Adipocyte (in vitro differentiated cells): ENCODE results near the gene SPTSSB.

Experiments
- DNase-seq: peaks from one replicate; pipeline ENCODE4 v3.0.0-alpha.2; 2015; ENCODE audit warnings: low read depth
- H3K27me3 ChIP-seq: replicated peaks from 2 replicates; pipeline ENCODE4 v1.7.0; 2013; ENCODE audit warnings: mild to moderate bottlenecking, low read length, moderate library complexity; ENCODE audit not compliant: control insufficient read depth, insufficient read depth
- H3K36me3 ChIP-seq: 2 replicates; pipeline ENCODE4 v1.7.0; 2013; ENCODE audit warnings: low read length, mild to moderate bottlenecking, moderate library complexity; ENCODE audit not compliant: control insufficient read depth, insufficient read depth, severe bottlenecking
- H3K4me1 ChIP-seq: 2 replicates; pipeline ENCODE4 v1.7.0; 2013; ENCODE audit warnings: mild to moderate bottlenecking, low read length, moderate library complexity; ENCODE audit not compliant: control insufficient read depth, insufficient read depth
- H3K4me3 ChIP-seq: 2 replicates; pipeline ENCODE4 v1.7.0; 2013; ENCODE audit warnings: mild to moderate bottlenecking, low read length, moderate library complexity
- H3K9ac ChIP-seq: 2 replicates; pipeline ENCODE4 v1.7.0; 2013; ENCODE audit warnings: mild to moderate bottlenecking, low read length, moderate library complexity
- H3K9me3 ChIP-seq: 2 replicates; pipeline ENCODE4 v1.7.0; 2013; ENCODE audit warnings: mild to moderate bottlenecking, low read length, moderate library complexity; ENCODE audit not compliant: control insufficient read depth

Gene SPTSSB

DNA sequence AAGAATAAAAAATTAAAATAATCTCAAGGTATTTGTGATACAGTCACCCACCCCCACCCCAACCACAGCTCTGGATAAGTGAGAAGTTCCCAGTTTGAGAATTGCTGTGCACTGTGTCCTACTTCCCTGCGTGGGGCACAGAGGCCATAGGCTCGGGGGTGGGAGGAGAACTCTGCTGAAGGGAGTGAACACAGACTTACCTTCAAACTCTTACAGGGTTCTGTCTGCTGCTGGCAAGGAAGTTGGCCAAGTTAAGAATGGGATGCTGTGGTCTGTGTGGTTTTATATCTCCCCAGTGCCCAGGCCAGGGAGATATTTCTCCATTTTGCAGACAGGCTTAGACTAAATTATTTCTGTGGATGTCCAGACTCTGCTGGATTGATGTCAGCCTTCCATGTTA lies 37.6 kb downstream of the SPTSSB start:
- no peaks in the 10 kb centered on the region for H3K9me3 ChIP-seq
- H3K27me3 ChIP-seq, result no peaks in the 10 kb centered on the region
- DNase-seq, result no peak
- no peaks in the 10 kb centered on the region for H3K36me3 ChIP-seq
- H3K4me3 ChIP-seq, result no peak overlapping the region
- H3K4me1 ChIP-seq, result peaks cover 16% of the 10 kb centered on the region
- H3K9ac ChIP-seq, result no peak overlapping the region

DNA sequence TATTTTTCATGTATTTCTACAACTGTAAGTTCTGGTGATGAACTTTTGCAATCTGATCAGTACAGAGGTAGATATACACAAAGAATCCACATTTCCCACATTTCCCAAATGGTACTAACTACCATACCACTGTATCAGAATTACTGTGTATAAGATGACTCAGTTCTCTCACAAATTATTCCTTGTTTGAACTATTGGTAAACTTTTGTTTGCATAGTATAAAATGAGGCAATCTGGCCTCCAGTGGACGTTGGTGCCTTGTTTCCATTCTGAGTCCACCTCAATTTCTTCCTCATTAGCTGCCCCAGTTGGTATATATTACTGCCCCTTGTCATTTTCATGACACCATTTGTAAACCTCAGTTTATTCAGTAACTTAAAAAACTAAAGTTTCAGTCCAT lies 38.5 kb downstream of the SPTSSB start:
- no peak for DNase-seq
- Histone ChIP-seq H3K9me3 (no peaks in the 10 kb centered on the region), H3K4me3 (no peak overlapping the region), H3K4me1 (peaks cover 16% of the 10 kb centered on the region), H3K9ac (no peak overlapping the region), H3K36me3 (no peaks in the 10 kb centered on the region), H3K27me3 (no peaks in the 10 kb centered on the region)

DNA sequence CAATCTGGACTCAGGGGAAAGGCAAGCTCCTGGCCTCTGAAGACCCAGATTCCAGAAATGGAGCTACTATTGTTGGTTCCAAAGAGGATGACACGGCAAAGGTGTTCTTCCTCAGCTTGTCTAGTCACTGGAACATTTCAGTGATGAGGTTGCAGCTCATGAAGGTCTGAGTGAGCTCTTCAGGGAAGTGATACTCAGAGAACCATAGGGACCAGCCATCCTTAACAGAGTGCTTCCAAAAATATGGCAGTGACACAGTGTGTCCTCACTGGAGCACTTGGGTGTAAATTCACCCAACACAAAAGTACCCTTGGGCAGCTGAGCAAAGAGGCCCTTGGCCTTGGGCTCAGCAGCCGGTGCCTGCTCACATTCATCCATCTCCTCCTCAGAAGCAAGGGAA lies 46.3 kb downstream of the SPTSSB start:
- no peaks in the 10 kb centered on the region for H3K4me1 ChIP-seq
- H3K9me3 ChIP-seq, result peaks cover 4% of the 10 kb centered on the region
- no peaks in the 10 kb centered on the region for H3K27me3 ChIP-seq
- no peak overlapping the region for H3K4me3 ChIP-seq
- no peak overlapping the region for H3K9ac ChIP-seq
- no peaks in the 10 kb centered on the region for H3K36me3 ChIP-seq
- DNase-seq, result no peak

DNA sequence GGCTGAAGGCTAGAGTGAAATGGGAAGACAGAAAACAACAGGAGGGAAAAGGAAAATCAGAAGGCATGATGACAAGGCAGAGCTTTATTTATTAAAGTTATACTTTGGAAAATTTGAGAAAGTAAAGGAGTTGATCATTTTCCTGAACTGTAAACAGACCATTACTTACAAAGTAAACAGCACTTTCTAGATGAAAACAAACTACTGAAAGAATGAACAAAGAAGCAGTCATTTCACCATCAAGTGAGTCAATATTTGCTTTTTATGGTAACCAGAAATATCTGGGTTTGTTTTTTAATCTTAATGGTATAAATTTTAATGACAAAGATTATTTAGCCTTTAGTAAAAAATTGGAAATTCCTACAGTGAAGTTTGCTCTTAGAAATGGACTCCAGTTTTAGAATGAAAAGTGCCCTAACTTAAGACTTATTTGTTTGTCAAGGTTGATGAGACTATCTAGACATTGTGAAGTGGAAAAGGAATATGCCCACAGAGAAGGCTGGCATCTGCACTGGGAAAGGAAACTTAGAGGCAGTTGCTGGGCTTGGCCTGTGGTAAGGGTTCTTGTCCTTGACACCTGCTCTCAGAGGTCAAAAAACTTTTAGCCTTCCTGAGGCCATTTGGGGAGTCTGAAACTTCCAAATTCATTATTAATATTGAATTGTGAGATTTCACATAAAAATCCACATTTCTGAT lies 47.2 kb downstream of the SPTSSB start:
- no peaks in the 10 kb centered on the region for H3K27me3 ChIP-seq
- DNase-seq, result no peak
- no peaks in the 10 kb centered on the region for H3K4me1 ChIP-seq
- no peaks in the 10 kb centered on the region for H3K36me3 ChIP-seq
- H3K9ac ChIP-seq, result no peak overlapping the region
- H3K9me3 ChIP-seq, result peaks cover 4% of the 10 kb centered on the region
- no peak overlapping the region for H3K4me3 ChIP-seq

DNA sequence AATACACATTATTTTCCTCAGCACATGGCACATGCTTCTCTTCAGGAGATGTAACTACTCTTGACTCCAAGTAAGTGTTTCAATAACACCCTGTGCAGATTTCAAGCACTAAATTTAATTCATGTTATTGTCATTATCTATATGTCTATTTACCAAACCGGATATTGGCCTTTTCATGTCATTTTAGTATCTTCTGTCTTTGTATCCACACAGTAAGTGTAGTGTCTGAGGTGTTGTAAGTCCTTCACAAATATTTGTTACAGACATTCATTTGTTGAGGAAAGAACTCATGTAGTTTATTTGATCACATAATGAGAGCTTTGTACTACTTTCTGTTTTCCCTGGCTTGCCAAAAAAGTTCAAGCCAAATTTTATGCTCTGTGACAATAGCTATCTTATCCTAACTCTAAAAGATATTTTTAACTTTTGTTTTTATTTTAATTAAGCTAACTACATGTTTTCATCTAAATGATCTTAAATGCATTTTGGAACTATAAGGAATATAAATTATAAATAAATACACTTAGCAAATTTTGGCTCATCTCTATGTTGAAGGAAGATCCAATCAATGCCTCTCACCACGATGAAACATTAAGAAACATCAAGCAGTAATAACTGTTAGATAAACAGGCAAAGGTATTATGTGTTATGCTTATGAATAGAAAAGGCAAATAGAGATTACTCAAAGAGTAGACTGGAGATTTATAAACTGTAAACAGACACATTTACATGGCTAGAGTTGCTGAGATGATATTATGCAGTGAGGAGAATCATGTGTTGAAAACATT lies 48.3 kb downstream of the SPTSSB start:
- no peaks in the 10 kb centered on the region for H3K36me3 ChIP-seq
- no peak overlapping the region for H3K9ac ChIP-seq
- H3K27me3 ChIP-seq, result no peaks in the 10 kb centered on the region
- no peak for DNase-seq
- H3K9me3 ChIP-seq, result peaks cover 4% of the 10 kb centered on the region
- no peak overlapping the region for H3K4me3 ChIP-seq
- no peaks in the 10 kb centered on the region for H3K4me1 ChIP-seq

DNA sequence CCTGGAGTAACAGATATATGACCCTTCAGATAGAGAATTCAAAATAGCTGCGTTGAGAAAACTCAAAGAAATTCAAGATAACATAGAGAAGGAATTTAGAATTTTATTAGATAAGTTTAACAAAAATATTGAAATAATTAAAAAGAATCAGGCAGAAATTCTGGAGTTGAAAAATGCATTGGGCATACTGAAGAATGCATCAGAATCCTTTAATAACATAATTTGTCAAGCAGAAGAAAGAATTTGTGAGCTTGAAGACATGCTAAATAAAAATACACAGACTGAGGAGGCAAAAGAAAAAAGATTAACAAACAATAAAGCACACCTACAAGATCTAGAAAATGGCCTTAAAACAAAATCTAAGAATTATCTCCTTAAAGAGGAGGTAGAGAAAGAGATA lies 50.5 kb downstream of the SPTSSB start:
- Histone ChIP-seq H3K9me3 (peaks cover 4% of the 10 kb centered on the region), H3K9ac (no peak overlapping the region), H3K27me3 (no peaks in the 10 kb centered on the region), H3K4me1 (no peaks in the 10 kb centered on the region), H3K4me3 (no peak overlapping the region), H3K36me3 (no peaks in the 10 kb centered on the region)
- DNase-seq, result no peak

DNA sequence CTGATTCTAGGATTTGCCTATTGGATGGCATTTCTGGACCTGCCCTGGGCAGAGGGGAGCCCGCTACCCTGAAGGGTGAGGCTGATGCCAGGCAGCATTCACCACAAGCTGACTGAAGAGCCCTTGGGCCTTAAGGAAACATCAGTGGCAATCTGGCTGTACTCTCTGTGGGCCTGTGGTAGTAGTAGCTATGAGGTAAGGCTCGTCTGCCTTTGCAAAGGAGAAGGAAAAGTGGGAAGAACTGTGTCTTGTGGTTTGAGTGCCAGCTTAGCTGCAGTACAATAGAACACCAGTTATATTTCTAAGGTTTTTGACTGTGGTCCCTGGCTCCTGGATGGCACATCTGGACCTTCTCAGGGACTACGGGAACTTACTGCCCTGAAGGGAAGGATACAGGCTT lies 51.5 kb downstream of the SPTSSB start:
- no peak overlapping the region for H3K4me3 ChIP-seq
- H3K27me3 ChIP-seq, result no peaks in the 10 kb centered on the region
- peaks cover 4% of the 10 kb centered on the region for H3K9me3 ChIP-seq
- no peaks in the 10 kb centered on the region for H3K36me3 ChIP-seq
- DNase-seq, result no peak
- H3K9ac ChIP-seq, result no peak overlapping the region
- H3K4me1 ChIP-seq, result no peaks in the 10 kb centered on the region

DNA sequence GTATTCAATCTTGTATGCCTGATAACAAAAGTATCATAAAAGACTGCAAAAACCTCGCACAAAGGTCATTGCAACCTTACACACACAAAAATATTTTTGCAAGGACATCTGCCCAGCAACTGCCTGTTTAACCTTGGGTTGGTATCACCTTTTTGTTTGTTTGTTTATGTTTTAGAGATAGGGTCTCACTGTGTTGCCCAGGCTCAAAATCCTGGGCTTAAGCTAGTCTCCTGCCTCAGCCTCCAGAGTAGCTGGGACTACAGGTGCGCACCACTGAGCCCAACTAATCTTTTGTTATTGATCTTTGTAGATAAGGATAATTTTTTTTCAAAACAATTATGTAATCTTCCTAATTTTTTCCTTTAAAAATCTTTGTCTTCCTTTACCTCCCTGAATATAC lies 54.2 kb downstream of the SPTSSB start:
- DNase-seq, result no peak
- Histone ChIP-seq H3K9ac (no peak overlapping the region), H3K4me3 (no peak overlapping the region), H3K9me3 (peaks cover 4% of the 10 kb centered on the region), H3K4me1 (no peaks in the 10 kb centered on the region), H3K27me3 (no peaks in the 10 kb centered on the region), H3K36me3 (no peaks in the 10 kb centered on the region)

DNA sequence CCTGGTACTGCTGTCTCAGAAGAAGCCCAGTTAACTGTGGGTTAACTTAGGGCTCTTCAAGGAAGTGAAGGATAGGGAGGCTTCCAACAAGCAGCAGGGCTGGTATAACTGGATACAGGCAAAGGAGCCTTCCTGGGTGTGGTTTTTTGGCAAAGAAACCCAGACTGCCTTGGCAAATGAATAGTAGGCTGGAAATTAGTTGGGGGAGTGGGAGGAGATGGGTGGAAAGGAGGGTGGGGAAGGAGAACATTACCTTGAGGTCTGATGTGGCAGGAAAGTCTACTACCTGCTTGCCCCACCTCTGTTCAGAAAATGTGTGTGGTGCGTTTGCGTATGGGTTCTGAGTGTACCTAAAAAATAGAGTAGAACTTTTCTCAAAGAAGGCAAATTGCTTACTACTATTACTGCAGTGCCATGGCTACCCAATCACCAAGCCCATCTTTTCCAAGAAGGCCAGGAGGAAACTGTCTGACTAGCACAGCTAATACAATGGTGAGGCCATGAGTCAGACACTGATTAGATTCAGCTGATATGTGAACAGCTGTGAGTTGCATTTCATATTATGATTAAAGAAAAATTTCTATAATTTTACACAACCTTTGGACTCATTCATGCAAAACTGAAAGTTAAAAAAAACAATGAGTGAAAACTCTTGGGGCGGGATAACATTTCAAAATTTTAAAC lies 55.2 kb downstream of the SPTSSB start:
- Histone ChIP-seq H3K27me3 (no peaks in the 10 kb centered on the region), H3K4me1 (no peaks in the 10 kb centered on the region), H3K9ac (no peak overlapping the region), H3K4me3 (no peak overlapping the region), H3K36me3 (no peaks in the 10 kb centered on the region), H3K9me3 (peaks cover 4% of the 10 kb centered on the region)
- DNase-seq, result peak; percentile 11

DNA sequence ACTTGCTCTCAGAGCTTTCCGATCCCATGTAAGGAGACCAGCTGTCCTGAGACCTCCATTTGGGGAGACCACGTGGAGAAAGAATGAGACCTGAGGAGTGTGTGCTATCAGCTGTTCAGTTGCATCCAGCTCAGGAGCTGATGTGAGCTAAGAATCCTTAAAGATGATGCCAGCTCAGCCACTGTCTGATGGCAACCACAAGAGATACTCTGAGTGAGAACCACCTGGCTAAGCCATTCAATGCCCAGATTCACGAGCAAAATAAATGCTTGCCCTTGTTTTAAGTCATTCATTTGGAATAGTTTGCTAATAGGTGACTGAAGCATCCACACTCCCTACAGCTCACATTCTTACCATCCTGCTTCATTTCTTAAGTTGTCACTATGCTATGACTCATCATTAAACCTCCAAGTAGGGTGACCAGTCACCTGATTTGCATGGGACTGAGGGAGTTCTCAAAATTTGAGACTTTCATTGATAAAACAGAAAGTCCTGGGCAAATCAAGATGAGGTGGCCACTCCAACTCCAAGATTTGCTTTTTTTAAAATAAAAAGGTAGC lies 56.4 kb downstream of the SPTSSB start:
- Histone ChIP-seq H3K4me3 (no peak overlapping the region), H3K9me3 (no peaks in the 10 kb centered on the region), H3K27me3 (no peaks in the 10 kb centered on the region), H3K9ac (no peak overlapping the region), H3K4me1 (no peaks in the 10 kb centered on the region), H3K36me3 (no peaks in the 10 kb centered on the region)
- DNase-seq, result no peak
